ENCODE data around the gene MANBA. TPM values are rescaled to one million over a fixed set of nuclear protein-coding genes. Genes with fewer than 3 reads are reported as not detected.

The MANBA gene
- total and polyA plus RNA-seq, 2 of the 4 experiments (the other 2 are of a cell fraction) = 11.5 to 17.2 TPM

- Histone ChIP-seq H4K5ac (ENCODE audit: low read depth, low read length) (no peak overlapping the region), H3K4me2 (ENCODE audit: low read depth, low read length) (no peak overlapping the region), H3K9ac (ENCODE audit: low read depth, low read length) (no peak overlapping the region), H3K18ac (ENCODE audit: low read depth, low read length) (no peak overlapping the region), H2AFZ (replicated peaks; ENCODE audit: low read length, poor library complexity) (no peak overlapping the region), H2AK9ac (replicated peaks; ENCODE audit: low read depth, low read length, poor library complexity) (no peak overlapping the region), H3K4me3 (ENCODE audit: insufficient read depth, low read depth, low read length) (no peak overlapping the region), H2BK15ac (ENCODE audit: low read depth, low read length) (no peak overlapping the region), H2BK120ac (ENCODE audit: low read depth, low read length) (no peak overlapping the region), H3K4me1 (ENCODE audit: control insufficient read depth, insufficient read depth, low read length) (no peaks in the 10 kb centered on the region), H3K9me1 (ENCODE audit: insufficient read depth, low read length) (no peaks in the 10 kb centered on the region; the same call in 1 of the 2 replicates), H3K27ac (ENCODE audit: insufficient read depth, low read length) (no peak overlapping the region), H4K20me1 (ENCODE audit: insufficient read depth, low read length) (no peaks in the 10 kb centered on the region), H4K91ac (ENCODE audit: insufficient read depth, low read depth, low read length) (no peak overlapping the region), H2BK5ac (ENCODE audit: low read depth, low read length, poor library complexity, severe bottlenecking) (no peak overlapping the region), H2AK5ac (ENCODE audit: low read depth, low read length) (no peak overlapping the region), H3K23ac (ENCODE audit: low read depth, low read length) (no peak overlapping the region), H3K9me3 (ENCODE audit: control insufficient read depth, insufficient read depth, low read length) (no peaks in the 10 kb centered on the region), H4K8ac (ENCODE audit: low read depth in 2 of 2, low read length in 2 of 2) (no peak overlapping the region), H3K79me1 (ENCODE audit: low read depth in 1 of 2, low read length in 2 of 2) (0 out of 4 replicates have a peak, but pooled peaks cover 0 to 3% of the 10 kb centered on the region in 2 experiments), H2BK20ac (ENCODE audit: low read depth, low read length) (no peak overlapping the region), H3K56ac (ENCODE audit: extremely low read depth, insufficient read depth, low read length) (no peak overlapping the region), H3K4ac (ENCODE audit: low read depth, low read length) (no peak overlapping the region), H3K36me3 (ENCODE audit: control insufficient read depth, insufficient read depth, low read length) (peaks cover 14% of the 10 kb centered on the region), H3K14ac (replicated peaks; ENCODE audit: low read depth, low read length) (no peak overlapping the region), H3K27me3 (ENCODE audit: control insufficient read depth, insufficient read depth, low read length) (no peaks in the 10 kb centered on the region)
- intact Hi-C loops (cut with micrococcal nuclease) (no loop called here), dilution Hi-C loops (cut with HindIII; ENCODE audit: low sequenced_read_pairs, unreplicated experiment) (no loop called here), in situ Hi-C loops (cut with MboI; ENCODE audit: low sequenced_read_pairs) (no loop called here)
- ChIA-PET CTCF (no interaction called here), POLR2A (ENCODE audit: unreplicated experiment) (no interaction called here)
- TF ChIP-seq MAFK (IDR thresholded peaks at IDR 0.05; ENCODE audit: low read depth, low read length) (no peak), RAD21 (IDR thresholded peaks at IDR 0.05; ENCODE audit: low read length) (no peak), NFE2L2 (IDR thresholded peaks at IDR 0.05; ENCODE audit: low read depth, low read length) (no peak), MXI1 (IDR thresholded peaks at IDR 0.05; ENCODE audit: borderline replicate concordance, low read depth, low read length) (no peak), SMC3 (IDR thresholded peaks at IDR 0.05; ENCODE audit: low read depth, low read length) (no peak), CTCF (conservative IDR thresholded peaks at IDR 0.05; ENCODE audit: low read depth, low read length) (no peak), CHD1 (IDR thresholded peaks at IDR 0.05; ENCODE audit: low read depth, low read length) (no peak), FOS (IDR thresholded peaks at IDR 0.05; ENCODE audit: low read depth, low read length) (no peak), CEBPB (IDR thresholded peaks at IDR 0.05; ENCODE audit: low read depth, low read length) (no peak), BHLHE40 (IDR thresholded peaks at IDR 0.05; ENCODE audit: low read depth, low read length) (no peak), POLR2A (IDR thresholded peaks at IDR 0.05; ENCODE audit: low read depth, low read length) (no peak)
- TF ChIP-seq, protein P1, sequence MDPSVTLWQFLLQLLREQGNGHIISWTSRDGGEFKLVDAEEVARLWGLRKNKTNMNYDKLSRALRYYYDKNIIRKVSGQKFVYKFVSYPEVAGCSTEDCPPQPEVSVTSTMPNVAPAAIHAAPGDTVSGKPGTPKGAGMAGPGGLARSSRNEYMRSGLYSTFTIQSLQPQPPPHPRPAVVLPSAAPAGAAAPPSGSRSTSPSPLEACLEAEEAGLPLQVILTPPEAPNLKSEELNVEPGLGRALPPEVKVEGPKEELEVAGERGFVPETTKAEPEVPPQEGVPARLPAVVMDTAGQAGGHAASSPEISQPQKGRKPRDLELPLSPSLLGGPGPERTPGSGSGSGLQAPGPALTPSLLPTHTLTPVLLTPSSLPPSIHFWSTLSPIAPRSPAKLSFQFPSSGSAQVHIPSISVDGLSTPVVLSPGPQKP (IDR thresholded peaks at IDR 0.05; ENCODE audit: borderline replicate concordance, low read depth, low read length) = no peak
- DNase-seq (no peak), ATAC-seq (ENCODE audit: low read depth) (no peak)
- no CpG with 5 or more reads among the region's 1 CpG for WGBS, 2 experiments (ENCODE audit: extremely low coverage in 2 of 2, insufficient read length in 1 of 2)
- BruUV-seq (replicated peaks) = no TSS peak
These were observed 176.7 kb downstream of the MANBA start for GRCh38 chr4:102584091-102584490.
